HG03558 (cell line): ENCODE data around the gene SEMA6C.
"Not testable (repeated sequence)": the region's sequence is repeated elsewhere in the genome, so short reads cannot be mapped to it uniquely, and the experiment has no call there.

Source experiments
- ATAC-seq: cut with Tn5 transposase; IDR thresholded peaks from one replicate; pipeline ENCODE4 v1.9.1; 2021; ENCODE audit warnings: moderate number of reproducible peaks; ENCODE audit not compliant: unreplicated experiment; ENCODE audit errors: extremely low read depth

The SEMA6C gene

GRCh38 chr1:151131701-151132334 lies 14.6 kb downstream of the SEMA6C start:
- no peak for ATAC-seq

GRCh38 chr1:151130987-151131586 lies 15.3 kb downstream of the SEMA6C start:
- ATAC-seq, result peak; percentile 49

- no peak for ATAC-seq
Measured at GRCh38 chr1:151128800-151129199, 17.6 kb downstream of the SEMA6C start.

GRCh38 chr1:151124763-151125403 lies 21.5 kb downstream of the SEMA6C start:
- ATAC-seq, result no peak

GRCh38 chr1:151113877-151114276 lies 32.6 kb downstream of the SEMA6C start:
- ATAC-seq, result no peak

DNA sequence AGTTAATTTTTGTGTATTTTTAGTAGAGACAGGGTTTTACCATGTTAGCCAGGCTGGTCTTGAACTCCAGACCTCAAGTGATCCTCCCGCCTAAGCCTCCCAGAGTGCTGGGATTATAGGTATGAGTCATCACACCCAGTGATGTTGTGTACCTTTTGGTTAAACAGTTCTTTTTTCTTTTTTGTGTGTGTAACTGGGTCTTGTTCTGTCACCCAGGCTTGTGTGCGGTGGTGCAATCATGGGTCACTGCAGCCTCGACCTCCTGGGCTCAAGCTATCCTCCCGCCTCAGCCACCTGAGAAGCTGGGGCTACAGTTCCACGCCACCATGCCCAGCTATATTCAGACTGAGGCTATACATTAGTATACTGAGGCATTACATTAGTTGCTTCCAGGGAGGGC lies 38.1 kb downstream of the SEMA6C start:
- ATAC-seq, result no peak

- ATAC-seq, result no peak
Measured at GRCh38 chr1:151106894-151107293, 39.5 kb downstream of the SEMA6C start.

GRCh38 chr1:151104630-151105029 lies 41.8 kb downstream of the SEMA6C start:
- ATAC-seq, result no peak

GRCh38 chr1:151098126-151098525 lies 48.3 kb downstream of the SEMA6C start:
- no peak for ATAC-seq

- not testable (repeated sequence) for ATAC-seq
Measured at GRCh38 chr1:151097426-151097825, 49.0 kb downstream of the SEMA6C start.

GRCh38 chr1:151085953-151086559 lies 60.4 kb downstream of the SEMA6C start:
- ATAC-seq, result no peak
